PC-3 (cell line): ENCODE results near the gene VSIG8. TPM values are rescaled to one million over a fixed set of nuclear protein-coding genes. Genes with fewer than 3 reads are reported as not detected.

Source experiments
- ATAC-seq: fragments of 200-7000 bp; cut with Tn5 transposase; 2 replicates; pipeline ENCODE4 v1.9.1; 2020; ENCODE audit warnings: mild to moderate bottlenecking, moderate library complexity
- BruUV-seq: library from RNA; stranded (reverse); fragments of 400-500 nt; replicated peaks from 2 replicates; lab custom pipeline; 2021; lab: Mats Ljungman, UMichigan
- CTCF ChIA-PET: fragments of 300-600 bp; sonication (Branson Sonifier 250); formaldehyde crosslinking; loops from one replicate; lab custom pipeline; 2022; ENCODE audit warnings: antibody characterized with exemption; lab: Charles Lee
- POLR2A ChIA-PET: fragments of 300-600 bp; sonication (Branson Sonifier 250); formaldehyde crosslinking; loops from one replicate; lab custom pipeline; 2022; ENCODE audit warnings: antibody characterized with exemption; ENCODE audit not compliant: unreplicated experiment; lab: Charles Lee
- DNase-seq: peaks from one replicate; pipeline ENCODE4 v3.0.0-alpha.2; 2015
- H2AFZ ChIP-seq: fragments of 300-600 bp; sonication (generic); 2 replicates; pipeline ENCODE4 v1.6.0; 2016; ENCODE audit warnings: antibody characterized with exemption, low read length
- H3F3A ChIP-seq: fragments of 300-600 bp; sonication (generic); one replicate; pipeline ENCODE4 v1.6.0; 2017; ENCODE audit warnings: antibody characterized with exemption, low read length, control low read depth, mild to moderate bottlenecking; ENCODE audit not compliant: unreplicated experiment
- H3K27ac ChIP-seq: fragments of 300-600 bp; sonication (generic); 2 replicates; pipeline ENCODE4 v1.5.1; 2016; ENCODE audit warnings: mild to moderate bottlenecking, low read length
- H3K27me3 ChIP-seq: fragments of 300-600 bp; sonication (generic); 2 replicates; pipeline ENCODE4 v1.6.1; 2016; ENCODE audit warnings: low read length, mixed read lengths
- H3K36me3 ChIP-seq: fragments of 300-600 bp; sonication (generic); 2 replicates; pipeline ENCODE4 v1.6.1; 2016; ENCODE audit warnings: low read depth, mixed run types, low read length, mixed read lengths
- H3K4me1 ChIP-seq: fragments of 300-600 bp; sonication (generic); 2 replicates; pipeline ENCODE4 v1.5.1; 2016; ENCODE audit warnings: low read length; ENCODE audit not compliant: insufficient read depth
- H3K4me2 ChIP-seq: fragments of 300-600 bp; sonication (generic); 2 replicates; pipeline ENCODE4 v1.6.0; 2016; ENCODE audit warnings: low read length
- H3K4me3 ChIP-seq: fragments of 300-600 bp; sonication (generic); 2 replicates; pipeline ENCODE4 v1.5.1; 2016; ENCODE audit warnings: mild to moderate bottlenecking, low read length, mixed read lengths
- H3K79me2 ChIP-seq: fragments of 300-600 bp; sonication (generic); 2 replicates; pipeline ENCODE4 v1.6.1; 2017; ENCODE audit warnings: low read length, mixed read lengths
- H3K9ac ChIP-seq: fragments of 300-600 bp; sonication (generic); 2 replicates; pipeline ENCODE4 v1.6.0; 2016; ENCODE audit warnings: mild to moderate bottlenecking, low read length
- H3K9me2 ChIP-seq: fragments of 300-600 bp; sonication (generic); replicated peaks from 2 replicates; pipeline ENCODE4 v1.6.1; 2016; ENCODE audit warnings: mixed run types, low read length, mixed read lengths
- H3K9me3 ChIP-seq: fragments of 300-600 bp; sonication (generic); 2 replicates; pipeline ENCODE4 v1.6.1; 2016; ENCODE audit warnings: low read length, mixed read lengths
- H4K20me1 ChIP-seq: fragments of 300-600 bp; sonication (generic); 2 replicates; pipeline ENCODE4 v1.6.1; 2016; ENCODE audit warnings: low read length, mixed read lengths
- CTCF ChIP-seq: fragments of 300-600 bp; sonication (generic); conservative IDR thresholded peaks from 2 replicates; pipeline ENCODE4 v1.5.1; 2017; ENCODE audit warnings: antibody characterized with exemption, low read depth, mild to moderate bottlenecking, low read length
- EZH2 ChIP-seq: fragments of 300-600 bp; sonication (generic); IDR thresholded peaks from one replicate; pipeline ENCODE4 v1.6.1; 2017; ENCODE audit warnings: antibody characterized with exemption, mild to moderate bottlenecking, low read length; ENCODE audit not compliant: unreplicated experiment
- EZH2phosphoT487 ChIP-seq: fragments of 300-600 bp; sonication (generic); IDR thresholded peaks from 2 replicates; pipeline ENCODE4 v1.6.1; 2018; ENCODE audit warnings: mild to moderate bottlenecking, antibody characterized with exemption, low read length, borderline replicate concordance
- intact Hi-C: fragments of 100-400 bp; cut with micrococcal nuclease; formaldehyde crosslinking; loops from 2 replicates; pipeline ENCODE4 v1.9.0; 2023
- total RNA-seq: library from RNA; depleted of rRNA; stranded (reverse); fragments of >200 nt; gene quantifications from 2 replicates; pipeline ENCODE4 v1.2.3, GENCODE V29; 2014

The VSIG8 gene
- total RNA-seq, 1 experiment from 2014 or later = 0.47 TPM

GRCh38 chr1:159883134-159883533 lies 20.7 kb upstream of the VSIG8 start:
- no peak for TF ChIP-seq EZH2
- TF ChIP-seq CTCF = no peak
- no peak for TF ChIP-seq EZH2phosphoT487
- BruUV-seq = no TSS peak
- intact Hi-C loops = no loop called here
- no peak for DNase-seq
- H3K9me2 ChIP-seq = no peaks in the 10 kb centered on the region
- no peak for ATAC-seq
- H3K79me2 ChIP-seq = no peaks in the 10 kb centered on the region
- no peaks in the 10 kb centered on the region for H4K20me1 ChIP-seq
- H3K9me3 ChIP-seq = no peaks in the 10 kb centered on the region
- no peak overlapping the region for H3K4me3 ChIP-seq
- peaks cover 11% of the 10 kb centered on the region for H3F3A ChIP-seq
- H3K4me2 ChIP-seq = peak overlapping the region; percentile 75
- peak overlapping the region; percentile 84 for H3K9ac ChIP-seq
- POLR2A ChIA-PET = no interaction called here
- H3K27me3 ChIP-seq = no peaks in the 10 kb centered on the region
- CTCF ChIA-PET = interaction anchor here (0.6 kb wide), 1 partner anchor 107 kb away, joined by 3 read pairs; no protein-coding TSS in a partner anchor
- no peak overlapping the region for H2AFZ ChIP-seq
- peak overlapping the region; percentile 97 for H3K27ac ChIP-seq
- H3K36me3 ChIP-seq = no peaks in the 10 kb centered on the region
- peaks cover 54% of the 10 kb centered on the region for H3K4me1 ChIP-seq

DNA sequence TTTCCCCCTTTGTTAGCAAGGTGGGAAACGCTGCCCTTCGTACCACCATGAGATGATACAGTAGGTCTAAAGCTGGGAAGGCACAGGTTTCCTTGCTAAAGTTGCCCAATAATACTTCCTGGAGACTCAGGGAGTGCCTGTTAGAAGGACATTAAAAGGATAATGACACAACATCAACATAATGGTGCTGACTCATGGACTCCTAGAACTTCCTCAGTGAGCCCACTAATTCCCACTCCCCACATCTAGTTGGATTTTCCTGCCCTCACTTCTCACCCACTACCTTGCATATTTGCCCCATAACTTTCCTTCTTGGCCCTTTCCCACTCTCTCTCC lies 20.0 kb upstream of the VSIG8 start:
- POLR2A ChIA-PET = no interaction called here
- H3K27ac ChIP-seq = peak overlapping the region; percentile 97
- H3K9ac ChIP-seq = peak overlapping the region; percentile 84

More for the DNA sequence above, 20.0 kb upstream of the VSIG8 start:
- no peaks in the 10 kb centered on the region for H4K20me1 ChIP-seq
- H3F3A ChIP-seq = peaks cover 11% of the 10 kb centered on the region
- peak overlapping the region; percentile 75 for H3K4me2 ChIP-seq
- H3K4me3 ChIP-seq = peak overlapping the region; percentile 24; the same call in 1 of the 2 replicates
- peak; percentile 86 for DNase-seq
- H3K4me1 ChIP-seq = peaks cover 54% of the 10 kb centered on the region
- peak; percentile 34 for ATAC-seq
- CTCF ChIA-PET = interaction anchor here (0.6 kb wide), 1 partner anchor 106 kb away, joined by 3 read pairs; no protein-coding TSS in a partner anchor
- no peaks in the 10 kb centered on the region for H3K27me3 ChIP-seq
- H3K9me3 ChIP-seq = no peaks in the 10 kb centered on the region
- no peak overlapping the region for H2AFZ ChIP-seq
- no peaks in the 10 kb centered on the region for H3K36me3 ChIP-seq
- BruUV-seq = no TSS peak
- intact Hi-C loops = no loop called here
- TF ChIP-seq CTCF (no peak), EZH2phosphoT487 (no peak), EZH2 (no peak)
- H3K79me2 ChIP-seq = no peaks in the 10 kb centered on the region
- H3K9me2 ChIP-seq = no peaks in the 10 kb centered on the region
